ENCODE data around the gene CTSC. TPM values are rescaled to one million over a fixed set of nuclear protein-coding genes. Genes with fewer than 3 reads are reported as not detected.

CTSC gene
- total RNA-seq, 4 donors from 2014 or later: 22.1 to 59.0 (median 24.9) TPM

DNA sequence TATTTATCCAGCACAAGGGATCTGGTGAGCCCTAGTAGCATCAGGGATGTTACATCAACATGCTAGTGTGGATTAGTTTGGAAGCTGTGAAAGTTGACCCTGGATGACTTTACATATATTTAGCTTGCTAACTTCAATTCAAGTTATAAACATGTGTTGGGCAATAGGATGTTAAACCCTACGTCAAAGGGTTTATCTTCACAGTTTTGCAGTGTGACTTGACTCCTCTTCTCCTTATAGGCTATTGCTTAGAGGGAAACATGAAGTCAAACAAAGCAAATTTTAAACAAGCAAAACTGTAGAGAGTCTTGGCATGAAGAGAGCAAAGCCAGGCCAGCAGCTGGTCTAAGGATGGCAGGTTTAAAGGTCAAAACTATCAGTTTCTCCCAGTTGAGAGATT lies 11.3 kb upstream of the CTSC start:
- no peak for TF ChIP-seq POLR2AphosphoS5 (IDR thresholded peaks at IDR 0.05)
- TF ChIP-seq EP300 (IDR thresholded peaks at IDR 0.05): no peak
- no peak for TF ChIP-seq POLR2A (IDR thresholded peaks at IDR 0.05; ENCODE audit: low read depth)
- TF ChIP-seq, protein P1, sequence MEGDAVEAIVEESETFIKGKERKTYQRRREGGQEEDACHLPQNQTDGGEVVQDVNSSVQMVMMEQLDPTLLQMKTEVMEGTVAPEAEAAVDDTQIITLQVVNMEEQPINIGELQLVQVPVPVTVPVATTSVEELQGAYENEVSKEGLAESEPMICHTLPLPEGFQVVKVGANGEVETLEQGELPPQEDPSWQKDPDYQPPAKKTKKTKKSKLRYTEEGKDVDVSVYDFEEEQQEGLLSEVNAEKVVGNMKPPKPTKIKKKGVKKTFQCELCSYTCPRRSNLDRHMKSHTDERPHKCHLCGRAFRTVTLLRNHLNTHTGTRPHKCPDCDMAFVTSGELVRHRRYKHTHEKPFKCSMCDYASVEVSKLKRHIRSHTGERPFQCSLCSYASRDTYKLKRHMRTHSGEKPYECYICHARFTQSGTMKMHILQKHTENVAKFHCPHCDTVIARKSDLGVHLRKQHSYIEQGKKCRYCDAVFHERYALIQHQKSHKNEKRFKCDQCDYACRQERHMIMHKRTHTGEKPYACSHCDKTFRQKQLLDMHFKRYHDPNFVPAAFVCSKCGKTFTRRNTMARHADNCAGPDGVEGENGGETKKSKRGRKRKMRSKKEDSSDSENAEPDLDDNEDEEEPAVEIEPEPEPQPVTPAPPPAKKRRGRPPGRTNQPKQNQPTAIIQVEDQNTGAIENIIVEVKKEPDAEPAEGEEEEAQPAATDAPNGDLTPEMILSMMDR (IDR thresholded peaks at IDR 0.05): no peak
- no peaks in the 10 kb centered on the region for H3K36me3 ChIP-seq
- no peaks in the 10 kb centered on the region for H3K9me3 ChIP-seq
- no peak overlapping the region for H3K27ac ChIP-seq (replicated peaks in 1 of 4)
- WGBS: 23% methylated on average over 1 of the region's 1 CpG
- DNase-seq (ENCODE audit: extremely low spot score): no peak
- H3K4me3 ChIP-seq: no peak overlapping the region
- H3K4me1 ChIP-seq: peaks cover 0 to 8% (median 4%) of the 10 kb centered on the region in 4 donors
- intact Hi-C loops (cut with DNase I): no loop called here
- H3K27me3 ChIP-seq: no peaks in the 10 kb centered on the region

- DNase-seq (ENCODE audit: extremely low spot score): no peak
Measured at GRCh38 chr11:88345949-88346348, 8.4 kb upstream of the CTSC start.

GRCh38 chr11:88345408-88345807 lies 7.9 kb upstream of the CTSC start:
- Histone ChIP-seq H3K4me3 (no peak overlapping the region), H3K27ac (replicated peaks in 1 of 4) (no peak overlapping the region), H3K36me3 (no peaks in the 10 kb centered on the region), H3K27me3 (no peaks in the 10 kb centered on the region), H3K9me3 (no peaks in the 10 kb centered on the region), H3K4me1 (peaks cover 0 to 8% (median 3%) of the 10 kb centered on the region in 4 donors)
- 81% methylated on average over 2 of the region's 2 CpGs for WGBS
- TF ChIP-seq, protein P1 (IDR thresholded peaks at IDR 0.05): no peak
- TF ChIP-seq POLR2AphosphoS5 (IDR thresholded peaks at IDR 0.05) (no peak), POLR2A (IDR thresholded peaks at IDR 0.05; ENCODE audit: low read depth) (no peak), EP300 (IDR thresholded peaks at IDR 0.05) (no peak)
- intact Hi-C loops (cut with DNase I): no loop called here
- DNase-seq (ENCODE audit: extremely low spot score): no peak

More at GRCh38 chr11:88345949-88346348, 8.4 kb upstream of the CTSC start:
- WGBS: 97% methylated on average over 1 of the region's 1 CpG
- H3K27ac ChIP-seq (replicated peaks in 1 of 4): no peak overlapping the region
- TF ChIP-seq EP300 (IDR thresholded peaks at IDR 0.05): no peak
- TF ChIP-seq, protein P1 (IDR thresholded peaks at IDR 0.05): no peak
- no peak for TF ChIP-seq POLR2AphosphoS5 (IDR thresholded peaks at IDR 0.05)
- no peak for TF ChIP-seq POLR2A (IDR thresholded peaks at IDR 0.05; ENCODE audit: low read depth)
- H3K4me1 ChIP-seq: peaks cover 0 to 8% (median 3%) of the 10 kb centered on the region in 4 donors
- no peaks in the 10 kb centered on the region for H3K27me3 ChIP-seq
- H3K9me3 ChIP-seq: no peaks in the 10 kb centered on the region
- intact Hi-C loops (cut with DNase I): no loop called here
- H3K4me3 ChIP-seq: no peak overlapping the region
- no peaks in the 10 kb centered on the region for H3K36me3 ChIP-seq

- no peaks in the 10 kb centered on the region for H3K27me3 ChIP-seq
- TF ChIP-seq POLR2A (IDR thresholded peaks at IDR 0.05; ENCODE audit: low read depth) (no peak), POLR2AphosphoS5 (IDR thresholded peaks at IDR 0.05) (no peak), EP300 (IDR thresholded peaks at IDR 0.05) (no peak)
- TF ChIP-seq, protein P1 (IDR thresholded peaks at IDR 0.05): no peak
- H3K9me3 ChIP-seq: no peaks in the 10 kb centered on the region
- no peak overlapping the region for H3K4me3 ChIP-seq
- intact Hi-C loops (cut with DNase I): no loop called here
- no peaks in the 10 kb centered on the region for H3K36me3 ChIP-seq
- 86% methylated on average over 2 of the region's 2 CpGs for WGBS
- H3K27ac ChIP-seq (replicated peaks in 1 of 4): no peak overlapping the region
- no peak for DNase-seq (ENCODE audit: extremely low spot score)
- H3K4me1 ChIP-seq: peaks cover 0 to 8% (median 3%) of the 10 kb centered on the region in 4 donors
Measured at GRCh38 chr11:88344869-88345268, 7.3 kb upstream of the CTSC start.
